Measurements from ENCODE around the gene GGTLC2.
"Not testable (repeated sequence)": the region's sequence is repeated elsewhere in the genome, so short reads cannot be mapped to it uniquely, and the experiment has no call there.

GGTLC2 gene

DNA sequence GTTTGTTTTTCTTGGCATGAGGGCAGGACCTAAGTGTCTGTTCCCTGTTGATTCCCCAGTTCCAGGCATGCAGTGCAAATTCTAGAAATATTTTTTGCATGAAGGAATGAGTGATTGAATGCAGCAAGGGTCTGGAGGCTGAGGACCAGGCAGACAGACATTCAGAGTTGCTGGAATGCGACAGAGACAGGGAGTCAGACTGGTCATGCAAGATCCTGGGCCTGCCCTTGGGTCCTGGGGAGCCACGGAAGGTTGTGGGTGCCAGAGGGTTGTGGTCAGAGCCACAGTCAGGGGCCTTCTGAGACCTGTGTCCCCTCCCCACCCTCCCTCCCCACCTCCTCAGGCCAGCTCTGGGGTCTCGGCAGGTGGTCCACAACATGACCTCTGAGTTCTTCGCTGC, 1.6 kb downstream of the GGTLC2 start:
- not testable (repeated sequence) for H3K4me1 ChIP-seq (ENCODE audit: insufficient read depth, low read length); H3K9me3 ChIP-seq (ENCODE audit: insufficient read depth, low read depth, low read length); H3K27me3 ChIP-seq (ENCODE audit: insufficient read depth, low read length); H3K9ac ChIP-seq (ENCODE audit: low read depth, low read length); H3K36me3 ChIP-seq (ENCODE audit: insufficient read depth, low read depth, low read length); H3K4me3 ChIP-seq (ENCODE audit: low read length); H3K27ac ChIP-seq (ENCODE audit: low read length)

DNA sequence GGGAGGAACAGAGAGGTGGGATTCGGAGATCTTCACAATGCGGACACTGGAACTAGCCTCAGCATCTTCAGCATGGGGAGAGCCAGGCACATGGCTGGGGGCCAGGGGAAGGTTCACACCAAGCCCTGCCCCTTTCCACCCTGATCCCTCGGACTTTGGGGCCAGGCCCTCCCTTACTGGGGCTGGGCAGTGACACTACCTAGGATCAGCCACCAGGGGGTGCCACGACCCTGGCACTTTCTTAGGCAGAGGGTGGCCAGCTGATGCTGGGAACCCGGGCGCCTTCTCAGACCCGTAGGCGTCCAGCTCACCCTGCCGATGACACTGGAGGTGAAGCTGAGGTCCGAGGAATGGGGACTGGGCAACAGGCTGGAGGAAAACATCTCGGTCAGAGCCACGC, 3.5 kb downstream of the GGTLC2 start:
- not testable (repeated sequence) for H3K27me3 ChIP-seq (ENCODE audit: insufficient read depth, low read length); H3K36me3 ChIP-seq (ENCODE audit: insufficient read depth, low read depth, low read length); H3K9ac ChIP-seq (ENCODE audit: low read depth, low read length); H3K9me3 ChIP-seq (ENCODE audit: insufficient read depth, low read depth, low read length); H3K4me3 ChIP-seq (ENCODE audit: low read length); H3K4me1 ChIP-seq (ENCODE audit: insufficient read depth, low read length); H3K27ac ChIP-seq (ENCODE audit: low read length)

DNA sequence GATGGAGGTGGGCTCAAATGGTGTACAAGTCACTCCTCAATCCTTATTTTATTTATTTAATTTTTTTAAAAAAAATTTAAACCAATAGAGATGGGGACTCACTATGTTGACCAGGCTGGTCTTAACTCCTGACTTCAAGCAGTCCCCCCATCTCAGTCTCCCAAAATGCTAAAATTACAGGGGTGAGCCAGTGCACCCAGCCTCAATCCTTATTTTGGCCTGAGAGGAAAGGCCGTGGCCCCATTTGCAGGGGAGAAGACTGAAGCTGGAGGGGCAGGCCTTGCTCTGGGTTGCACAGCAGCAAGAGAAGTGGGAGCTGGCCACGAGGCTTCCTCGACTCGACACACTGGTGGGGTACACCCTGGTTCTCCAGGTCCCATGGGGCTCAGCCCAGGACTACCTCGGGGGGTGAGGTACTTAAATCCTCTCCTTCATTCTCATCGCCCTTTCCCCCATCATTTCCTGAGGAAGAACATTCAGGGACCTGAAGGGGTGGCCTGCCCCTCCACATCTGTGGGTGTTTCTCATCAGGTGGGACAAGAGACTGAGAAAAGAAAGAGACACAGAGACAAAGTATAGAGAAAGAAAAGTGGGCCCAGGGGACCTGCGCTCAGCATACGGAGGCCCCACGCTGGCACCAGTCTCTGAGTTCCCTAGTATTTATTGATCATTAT, 4.6 kb downstream of the GGTLC2 start:
- H3K4me1 ChIP-seq (ENCODE audit: insufficient read depth, low read length); H3K27me3 ChIP-seq (ENCODE audit: insufficient read depth, low read length); H3K4me3 ChIP-seq (ENCODE audit: low read length); H3K9me3 ChIP-seq (ENCODE audit: insufficient read depth, low read depth, low read length); H3K36me3 ChIP-seq (ENCODE audit: insufficient read depth, low read depth, low read length); H3K27ac ChIP-seq (ENCODE audit: low read length); H3K9ac ChIP-seq (ENCODE audit: low read depth, low read length): not testable (repeated sequence)

- not testable (repeated sequence) for H3K9ac ChIP-seq (ENCODE audit: low read depth, low read length); H3K4me1 ChIP-seq (ENCODE audit: insufficient read depth, low read length); H3K36me3 ChIP-seq (ENCODE audit: insufficient read depth, low read depth, low read length); H3K27ac ChIP-seq (ENCODE audit: low read length); H3K4me3 ChIP-seq (ENCODE audit: low read length); H3K27me3 ChIP-seq (ENCODE audit: insufficient read depth, low read length); H3K9me3 ChIP-seq (ENCODE audit: insufficient read depth, low read depth, low read length)
Measured at GRCh38 chr22:22649761-22650160, 5.3 kb downstream of the GGTLC2 start.

- not testable (repeated sequence) for H3K4me1 ChIP-seq (ENCODE audit: insufficient read depth, low read length); H3K4me3 ChIP-seq (ENCODE audit: low read length); H3K9ac ChIP-seq (ENCODE audit: low read depth, low read length); H3K27ac ChIP-seq (ENCODE audit: low read length); H3K27me3 ChIP-seq (ENCODE audit: insufficient read depth, low read length); H3K9me3 ChIP-seq (ENCODE audit: insufficient read depth, low read depth, low read length); H3K36me3 ChIP-seq (ENCODE audit: insufficient read depth, low read depth, low read length)
Measured at GRCh38 chr22:22650398-22650797, 6.0 kb downstream of the GGTLC2 start.

DNA sequence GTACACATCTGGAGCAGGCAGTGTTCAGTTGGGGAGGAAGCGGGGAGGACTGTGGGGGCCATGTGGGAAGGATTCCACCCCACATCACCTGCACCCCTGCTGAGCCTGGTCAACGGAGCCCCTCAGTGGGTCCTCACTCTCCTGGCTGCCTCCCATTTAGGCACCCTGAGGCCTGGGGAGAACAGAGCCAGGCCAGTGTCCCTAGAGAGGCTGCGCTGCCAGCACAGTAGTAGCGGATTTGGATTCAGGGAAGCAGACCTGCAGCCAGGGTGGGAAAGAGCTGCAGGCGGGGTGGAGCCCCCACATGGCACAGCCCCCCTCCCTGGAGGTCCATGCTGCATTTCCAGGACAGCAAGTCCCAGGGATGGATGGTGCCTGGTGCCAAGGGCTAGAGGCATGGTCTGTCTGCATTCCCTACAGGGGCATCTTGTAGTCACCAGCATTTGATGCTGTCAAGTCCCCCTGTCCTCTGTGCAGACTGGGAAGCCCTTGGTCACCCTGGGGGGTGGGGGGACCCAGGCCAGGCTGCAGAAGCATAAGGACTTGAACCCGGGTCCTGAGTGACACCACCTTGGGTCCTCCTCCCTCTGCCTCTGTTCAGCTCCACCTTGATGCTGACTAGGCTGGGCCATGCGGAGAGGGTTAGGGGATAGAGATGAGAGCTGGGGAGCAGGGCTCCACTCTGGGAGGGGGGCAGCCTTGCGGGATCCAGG, 6.5 kb downstream of the GGTLC2 start:
- H3K9ac ChIP-seq (ENCODE audit: low read depth, low read length); H3K4me3 ChIP-seq (ENCODE audit: low read length); H3K27ac ChIP-seq (ENCODE audit: low read length); H3K9me3 ChIP-seq (ENCODE audit: insufficient read depth, low read depth, low read length); H3K36me3 ChIP-seq (ENCODE audit: insufficient read depth, low read depth, low read length); H3K4me1 ChIP-seq (ENCODE audit: insufficient read depth, low read length): not testable (repeated sequence)
- peaks cover 11% of the 10 kb centered on the region for H3K27me3 ChIP-seq (ENCODE audit: insufficient read depth, low read length)

GRCh38 chr22:22651593-22651992, 7.2 kb downstream of the GGTLC2 start:
- not testable (repeated sequence) for H3K4me1 ChIP-seq (ENCODE audit: insufficient read depth, low read length); H3K9ac ChIP-seq (ENCODE audit: low read depth, low read length); H3K4me3 ChIP-seq (ENCODE audit: low read length); H3K9me3 ChIP-seq (ENCODE audit: insufficient read depth, low read depth, low read length); H3K27ac ChIP-seq (ENCODE audit: low read length); H3K36me3 ChIP-seq (ENCODE audit: insufficient read depth, low read depth, low read length)
- peaks cover 17% of the 10 kb centered on the region for H3K27me3 ChIP-seq (ENCODE audit: insufficient read depth, low read length)

- H3K4me1 ChIP-seq (ENCODE audit: insufficient read depth, low read length); H3K36me3 ChIP-seq (ENCODE audit: insufficient read depth, low read depth, low read length); H3K9ac ChIP-seq (ENCODE audit: low read depth, low read length); H3K4me3 ChIP-seq (ENCODE audit: low read length); H3K9me3 ChIP-seq (ENCODE audit: insufficient read depth, low read depth, low read length); H3K27ac ChIP-seq (ENCODE audit: low read length): not testable (repeated sequence)
- H3K27me3 ChIP-seq (ENCODE audit: insufficient read depth, low read length) = peaks cover 23% of the 10 kb centered on the region
Measured at GRCh38 chr22:22652102-22652501, 7.7 kb downstream of the GGTLC2 start.

DNA sequence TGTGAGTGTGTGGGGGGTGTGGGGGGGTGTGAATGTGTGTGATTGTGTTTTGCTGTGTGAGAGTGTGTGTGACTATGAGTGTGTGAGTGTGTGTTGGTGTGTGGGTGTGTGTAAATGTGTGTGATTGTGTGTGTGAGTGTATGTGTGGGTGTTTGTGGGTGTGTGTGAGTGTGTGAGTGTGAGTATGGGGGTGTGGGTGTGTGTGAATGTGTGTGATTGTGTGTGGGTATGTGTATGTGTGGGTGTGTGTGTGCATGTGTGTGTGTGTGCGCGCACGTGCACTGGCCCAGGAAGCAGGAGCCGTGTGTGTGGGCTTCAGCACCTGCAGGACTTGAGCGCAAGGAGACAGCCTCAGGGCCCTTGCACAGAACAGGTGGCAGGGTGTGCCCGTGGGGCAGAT, 8.2 kb downstream of the GGTLC2 start:
- H3K9me3 ChIP-seq (ENCODE audit: insufficient read depth, low read depth, low read length); H3K36me3 ChIP-seq (ENCODE audit: insufficient read depth, low read depth, low read length); H3K27ac ChIP-seq (ENCODE audit: low read length); H3K4me3 ChIP-seq (ENCODE audit: low read length); H3K9ac ChIP-seq (ENCODE audit: low read depth, low read length); H3K4me1 ChIP-seq (ENCODE audit: insufficient read depth, low read length): not testable (repeated sequence)
- peaks cover 27% of the 10 kb centered on the region for H3K27me3 ChIP-seq (ENCODE audit: insufficient read depth, low read length)

DNA sequence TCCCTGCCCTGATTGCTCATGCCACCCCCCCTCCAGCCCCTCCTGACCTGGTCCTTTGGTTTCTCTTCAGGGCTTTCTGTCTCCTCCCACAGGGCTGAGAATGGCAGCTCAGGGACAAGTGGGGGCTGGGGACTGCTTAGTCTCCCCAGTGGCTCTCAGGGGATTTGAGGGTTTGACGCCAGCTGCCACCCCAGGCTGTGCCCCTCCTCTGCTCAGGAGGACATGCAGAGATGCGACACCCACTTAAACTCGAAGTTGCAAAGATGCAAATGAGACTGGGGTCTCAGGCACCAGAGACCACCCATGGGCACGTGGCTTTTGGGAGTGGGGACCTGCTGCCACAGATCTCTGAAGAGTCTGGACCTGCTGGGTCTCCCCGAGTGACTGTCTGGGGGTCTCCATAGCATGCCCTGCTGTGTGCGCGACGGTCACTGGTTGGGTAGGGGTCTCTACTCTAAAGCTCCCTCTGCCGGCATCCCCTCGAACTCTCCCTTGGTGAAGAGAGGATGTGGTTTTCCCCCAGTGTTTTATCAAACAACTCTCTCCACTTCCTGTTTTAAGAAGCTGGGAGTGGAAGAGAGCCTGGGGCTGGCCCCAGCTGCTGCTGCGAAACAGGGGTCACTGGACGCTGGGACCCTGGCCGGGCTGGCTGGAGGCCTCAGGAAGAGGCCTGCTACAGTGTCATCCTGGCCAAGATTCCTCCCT, 9.4 kb downstream of the GGTLC2 start:
- not testable (repeated sequence) for H3K9me3 ChIP-seq (ENCODE audit: insufficient read depth, low read depth, low read length); H3K4me1 ChIP-seq (ENCODE audit: insufficient read depth, low read length); H3K36me3 ChIP-seq (ENCODE audit: insufficient read depth, low read depth, low read length); H3K27ac ChIP-seq (ENCODE audit: low read length); H3K4me3 ChIP-seq (ENCODE audit: low read length); H3K9ac ChIP-seq (ENCODE audit: low read depth, low read length)
- peaks cover 40% of the 10 kb centered on the region for H3K27me3 ChIP-seq (ENCODE audit: insufficient read depth, low read length)

GRCh38 chr22:22655452-22656290, 11.3 kb downstream of the GGTLC2 start:
- no peaks in the 10 kb centered on the region for H3K4me1 ChIP-seq (ENCODE audit: insufficient read depth, low read length)
- no peaks in the 10 kb centered on the region for H3K9me3 ChIP-seq (ENCODE audit: insufficient read depth, low read depth, low read length)
- no peak overlapping the region for H3K9ac ChIP-seq (ENCODE audit: low read depth, low read length)
- H3K27ac ChIP-seq (ENCODE audit: low read length) = no peak overlapping the region
- peaks cover 57% of the 10 kb centered on the region for H3K27me3 ChIP-seq (ENCODE audit: insufficient read depth, low read length)
- H3K36me3 ChIP-seq (ENCODE audit: insufficient read depth, low read depth, low read length) = no peaks in the 10 kb centered on the region
- no peak overlapping the region for H3K4me3 ChIP-seq (ENCODE audit: low read length)

Data from iPS-20b (cell line).